ENCODE data around the gene UBLCP1. TPM values are rescaled to one million over a fixed set of nuclear protein-coding genes. Genes with fewer than 3 reads are reported as not detected.

The UBLCP1 gene
- total RNA-seq, 4 donors from 2014 or later, result 14.5 to 44.8 (median 20.5) TPM

- TF ChIP-seq CTCF (IDR thresholded peaks at IDR 0.05; ENCODE audit: low read depth), result no peak
Measured at GRCh38 chr5:159332800-159333544, 69.9 kb downstream of the UBLCP1 start.

- TF ChIP-seq CTCF (IDR thresholded peaks at IDR 0.05; ENCODE audit: low read depth), result no peak
Measured at GRCh38 chr5:159333545-159333925, 70.4 kb downstream of the UBLCP1 start.

Small RNA genes lying within 50 kb of the gene (small RNA-seq; reads per million reads assigned to genes)
- gene RF00263, result not detected
- not detected for gene RNU4ATAC2P

Other genes starting within 250 kb of the UBLCP1 start
- gene EBF1, start 163.4 kb upstream of the UBLCP1 start, total RNA-seq, result 100 to 1,000 TPM in 3 of 4 donors, 10 to 100 TPM in 1; 73.8 to 150 (median 113) TPM
- gene RNF145, start 53.7 kb upstream of the UBLCP1 start, total RNA-seq, result 10 to 100 TPM; 34.7 to 56.4 (median 48.2) TPM
- not detected for gene IL12B, start 67.2 kb downstream of the UBLCP1 start, total RNA-seq